ENCODE results near the gene UNC5A.

Gene UNC5A

DNA sequence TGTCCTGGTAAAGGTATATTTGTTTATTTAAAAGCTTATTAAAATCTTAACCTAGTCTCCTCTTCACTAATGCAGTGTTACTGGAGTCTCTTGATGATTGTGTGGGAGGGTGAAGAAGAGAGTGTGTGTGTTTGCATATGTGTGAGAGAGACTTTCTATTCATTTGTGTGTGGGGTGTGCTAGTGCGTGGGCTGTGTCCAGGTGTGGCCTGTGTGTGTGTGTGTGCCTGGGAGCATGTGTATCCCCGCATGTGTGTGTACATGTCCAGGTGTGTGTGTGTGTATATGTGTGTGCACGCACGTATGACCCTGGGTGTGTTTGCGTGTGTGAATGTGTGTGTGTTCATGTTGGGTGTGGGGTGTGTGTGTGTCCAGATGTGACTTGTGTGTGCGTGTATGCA is 10.3 kb upstream of the UNC5A start:
- DNase-seq, result no peak

GRCh38 chr5:176802116-176802784 is 8.1 kb upstream of the UNC5A start:
- no peak for DNase-seq

DNA sequence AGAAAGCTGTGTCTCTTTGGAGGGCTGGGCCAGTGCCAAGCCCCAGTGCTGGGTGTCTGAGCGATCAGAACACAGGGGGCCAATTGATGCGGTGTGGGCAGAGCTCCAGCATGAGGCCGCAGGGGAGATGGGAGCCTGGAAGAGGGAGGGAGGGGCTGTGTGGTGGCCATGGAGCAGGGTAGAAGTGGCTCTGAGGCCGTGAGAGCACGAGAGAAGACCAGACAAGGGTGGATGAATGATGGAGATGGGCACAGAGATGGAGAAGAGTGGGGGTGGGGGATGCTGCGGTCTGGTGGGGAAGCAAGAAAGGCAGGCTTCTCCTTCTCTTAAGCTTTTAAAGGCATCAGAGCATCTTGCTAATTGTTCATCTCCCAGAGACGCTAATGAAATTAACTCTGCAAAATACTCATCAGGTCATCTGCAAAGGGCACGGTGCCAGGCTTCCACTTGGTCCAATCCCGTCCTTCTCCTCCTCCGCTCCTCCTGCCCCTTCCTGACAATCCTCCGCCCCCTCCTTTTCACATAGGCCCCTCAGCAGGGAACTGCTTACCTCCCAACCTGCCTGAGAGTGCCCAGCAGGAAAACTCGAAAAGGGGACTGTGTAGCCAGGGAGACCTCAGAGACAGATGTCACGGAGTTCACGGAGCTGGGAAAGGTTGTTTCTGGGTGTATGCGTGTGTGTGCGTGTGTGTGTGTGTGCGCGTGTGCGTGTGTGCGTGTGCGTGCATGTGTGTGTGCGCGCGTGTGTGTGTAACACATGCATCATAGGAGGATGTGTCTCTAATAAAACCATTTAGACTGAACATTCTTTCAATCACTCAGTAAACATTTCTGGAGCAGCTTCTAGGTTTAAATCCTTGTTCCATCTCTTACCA is 7.1 kb upstream of the UNC5A start:
- DNase-seq, result no peak

GRCh38 chr5:176803943-176804498 is 6.3 kb upstream of the UNC5A start:
- peak in 2 of 4 experiments; percentile 44 to 51 for DNase-seq

GRCh38 chr5:176806137-176806536 is 4.2 kb upstream of the UNC5A start:
- peak in 2 of 4 experiments; percentile 26 to 41 for DNase-seq

- no peak for DNase-seq
These were observed 747 bp upstream of the UNC5A start for GRCh38 chr5:176809544-176810080.

DNA sequence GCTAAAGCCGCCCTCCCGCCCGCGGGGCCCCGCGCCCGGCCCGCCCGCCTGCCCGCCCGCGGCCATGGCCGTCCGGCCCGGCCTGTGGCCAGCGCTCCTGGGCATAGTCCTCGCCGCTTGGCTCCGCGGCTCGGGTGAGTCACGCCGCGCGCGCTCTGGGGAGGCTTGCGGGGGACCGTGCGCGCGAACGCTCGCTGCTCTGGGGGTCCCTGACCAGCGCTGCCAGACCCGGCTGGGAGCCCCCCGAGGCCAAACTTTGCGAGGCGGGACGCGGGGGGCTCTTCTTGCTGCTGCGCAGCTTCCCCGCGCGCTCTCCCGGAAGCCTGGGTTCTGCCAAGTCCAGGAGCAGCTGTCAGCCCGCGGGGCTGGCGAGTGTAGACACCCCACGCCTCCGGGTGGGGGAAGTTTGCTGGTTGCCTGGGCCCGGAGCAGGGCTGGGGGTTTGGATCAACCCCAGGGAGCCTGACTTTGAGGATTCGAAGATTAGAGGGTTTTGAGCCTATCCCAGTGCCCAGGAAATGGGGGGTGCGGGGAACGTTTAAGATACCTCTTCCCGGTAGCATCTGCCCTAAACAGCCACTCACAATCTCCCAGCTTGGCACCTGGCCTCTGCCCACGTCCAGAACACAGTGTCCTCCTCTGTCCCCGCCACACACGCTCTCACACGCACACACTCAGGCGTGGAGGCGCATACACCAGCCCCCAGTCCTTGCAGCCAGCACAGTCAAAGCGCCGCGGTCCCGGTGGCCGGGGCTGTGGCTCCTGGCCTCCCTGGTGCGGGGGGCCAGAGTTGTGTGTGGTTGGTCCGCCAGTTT is 535 bp downstream of the UNC5A start:
- DNase-seq, result peak in 1 of 4 experiments; percentile 6

DNA sequence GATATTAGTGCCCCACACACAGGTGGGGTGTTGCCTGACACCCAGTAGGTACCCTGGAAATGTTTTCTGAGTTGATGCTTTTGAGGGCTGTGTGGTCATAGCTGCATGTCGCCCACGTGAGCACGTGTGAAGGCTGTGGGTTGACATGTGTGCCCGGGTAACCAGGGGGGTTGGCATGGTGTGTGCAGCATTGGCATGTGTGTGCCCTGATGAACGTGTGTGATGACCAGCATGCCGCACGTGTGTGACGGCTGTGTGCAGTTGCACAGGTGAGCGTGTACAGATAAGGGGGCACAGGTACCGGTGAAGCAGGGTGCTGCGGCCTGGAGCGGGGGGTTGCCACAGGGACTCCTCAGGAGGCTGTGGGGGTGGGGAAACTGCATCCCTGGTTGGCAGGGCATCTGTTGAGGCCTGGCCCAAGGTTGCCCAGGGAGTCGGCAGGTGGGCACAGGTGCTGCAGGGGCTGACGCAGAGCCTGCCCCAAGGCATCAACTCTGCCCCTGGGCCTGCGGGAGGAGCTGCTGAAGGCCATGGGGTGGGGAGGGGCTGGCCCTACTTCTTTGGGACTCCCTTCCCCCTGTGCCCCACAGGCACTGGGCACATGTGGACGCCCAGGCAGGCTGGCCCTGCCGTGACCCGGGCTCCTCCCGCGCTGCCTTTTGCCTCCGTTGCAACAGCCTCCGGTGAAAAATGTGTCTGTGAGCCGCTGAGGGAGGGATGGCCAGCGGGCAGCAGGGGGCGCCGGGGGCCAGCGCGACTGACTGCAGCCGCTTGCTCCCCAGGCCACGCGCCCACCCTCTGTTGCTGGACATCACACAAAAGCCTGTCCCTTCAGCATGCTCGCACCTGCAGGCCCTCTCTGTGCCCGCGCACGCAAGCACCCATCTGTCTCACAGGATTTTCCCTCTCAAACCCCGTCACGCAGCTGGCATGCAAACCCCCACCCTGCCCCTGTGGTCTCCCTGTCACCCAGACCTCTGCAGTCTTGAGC is 2.2 kb downstream of the UNC5A start:
- peak; percentile 23 to 56 (median 44) for DNase-seq

GRCh38 chr5:176813587-176814312 is 3.4 kb downstream of the UNC5A start:
- DNase-seq, result no peak

- no peak for DNase-seq
These were observed 3.9 kb downstream of the UNC5A start for GRCh38 chr5:176814313-176814685.

DNA sequence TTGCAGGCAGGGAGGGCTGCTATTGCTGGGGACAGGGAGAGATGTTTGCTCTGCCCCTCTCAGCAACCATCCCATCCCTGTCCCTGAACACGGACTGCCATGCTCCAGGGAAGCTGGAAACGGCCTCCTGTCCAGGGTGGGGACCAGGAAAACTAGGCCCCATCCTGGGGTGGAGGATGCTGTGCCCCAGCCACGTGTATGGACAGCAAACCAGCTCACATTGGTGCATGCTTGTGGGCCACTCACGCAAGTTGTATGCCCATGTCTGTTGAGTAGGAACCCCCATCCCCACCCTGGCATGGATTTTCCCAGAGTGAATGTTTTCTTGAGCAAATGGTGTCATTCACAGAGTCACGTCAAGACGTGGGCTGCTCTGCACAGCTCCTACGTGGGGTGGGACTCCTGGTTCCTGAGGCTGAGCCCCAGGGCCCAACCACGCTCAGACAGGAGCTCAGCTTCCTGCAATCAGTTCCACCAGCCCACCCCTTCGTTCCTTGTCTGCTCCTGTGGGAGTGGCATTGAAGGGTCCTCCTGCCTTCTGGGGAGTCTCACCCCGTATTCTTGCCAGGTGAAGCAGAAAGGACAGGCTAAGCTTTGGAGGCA is 4.6 kb downstream of the UNC5A start:
- no peak for DNase-seq

DNA sequence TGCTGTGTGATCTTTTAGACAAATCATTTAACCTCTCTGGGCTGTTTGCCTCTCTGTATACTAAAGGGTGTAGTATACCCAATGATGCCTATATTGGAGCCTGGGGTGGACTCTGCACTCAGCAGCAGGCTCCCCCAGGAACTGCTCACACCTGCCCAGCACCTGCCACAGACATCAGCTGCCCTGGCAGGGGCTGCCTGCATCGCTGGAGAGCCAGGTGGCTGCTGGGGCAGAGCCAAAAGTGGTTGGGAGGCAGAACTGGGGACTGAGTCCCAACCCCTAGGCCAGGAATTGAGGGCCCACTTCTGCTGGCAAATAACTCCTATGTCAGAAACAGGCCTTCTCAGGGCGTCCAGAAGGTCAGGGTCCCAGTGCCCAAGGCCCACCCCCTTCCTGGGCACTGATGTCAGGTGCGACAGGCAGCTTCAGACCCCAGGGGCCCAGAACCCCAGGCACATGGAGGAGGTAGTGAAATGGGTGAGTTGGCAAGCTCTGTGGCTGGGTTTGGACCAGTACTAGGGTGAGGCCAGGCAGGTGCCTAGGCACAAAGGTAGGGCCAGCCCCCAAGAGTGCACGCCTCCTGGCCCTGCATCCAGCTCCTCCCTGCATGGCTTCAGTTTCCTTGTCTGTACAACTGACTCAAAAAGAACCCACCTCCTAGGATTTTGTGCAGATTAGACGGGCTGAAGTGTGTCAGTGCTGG is 5.8 kb downstream of the UNC5A start:
- no peak for DNase-seq

- no peak for DNase-seq
These were observed 6.5 kb downstream of the UNC5A start for GRCh38 chr5:176816791-176817347.

- no peak for DNase-seq
These were observed 7.0 kb downstream of the UNC5A start for GRCh38 chr5:176817369-176817840.

DNA sequence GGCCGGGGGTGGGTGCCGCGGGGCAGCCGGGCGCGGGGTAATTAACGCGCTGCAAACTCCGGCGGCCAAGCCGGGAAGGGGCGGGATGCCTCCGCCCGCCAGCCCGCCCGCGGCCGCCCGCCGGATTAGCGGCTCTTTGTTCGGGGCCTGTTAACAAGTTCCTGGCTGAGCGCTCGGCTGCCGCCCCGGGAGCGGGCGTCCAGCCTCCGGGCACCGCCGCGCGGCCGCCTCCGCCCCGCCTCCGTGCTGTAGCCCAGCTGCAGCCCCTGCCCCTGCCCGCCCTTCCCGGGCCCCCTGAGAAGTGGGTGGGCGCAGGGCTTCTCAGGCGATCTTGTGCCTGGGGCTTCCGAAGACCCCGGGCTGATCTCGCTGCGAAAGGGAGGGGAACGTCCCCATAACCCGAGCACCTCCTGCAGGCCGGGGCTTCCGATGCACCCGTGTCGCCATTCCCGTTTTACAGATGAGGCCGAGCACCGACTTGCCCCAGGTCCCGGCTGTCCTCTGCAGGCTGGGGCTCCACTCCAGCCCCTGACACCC is 7.5 kb downstream of the UNC5A start:
- peak in 3 of 4 experiments; percentile 5 to 43 (median 31) for DNase-seq

GRCh38 chr5:176818391-176819098 is 8.2 kb downstream of the UNC5A start:
- DNase-seq, result peak in 1 of 4 experiments; percentile 19

- no peak for DNase-seq
These were observed 9.1 kb downstream of the UNC5A start for GRCh38 chr5:176819476-176819875.

DNA sequence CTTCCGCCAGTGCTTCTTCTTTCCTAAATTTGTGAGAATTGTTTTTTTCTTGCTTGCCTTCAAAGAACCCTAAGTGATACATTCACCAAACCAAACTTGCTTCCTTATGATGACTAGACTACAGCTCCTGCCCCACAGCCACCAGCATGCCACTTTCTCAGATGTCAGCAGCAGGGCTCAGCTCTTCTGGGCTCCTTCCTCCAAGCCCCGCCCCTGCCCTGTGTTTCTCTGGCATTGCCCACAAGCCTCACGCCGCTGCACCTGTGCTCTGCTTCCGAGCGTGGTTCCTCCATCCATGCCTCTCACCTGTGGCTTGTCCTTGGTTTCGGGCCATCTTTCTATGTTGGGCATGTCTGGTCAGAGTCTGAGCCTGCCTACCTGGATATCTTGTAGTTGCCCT is 10.6 kb downstream of the UNC5A start:
- no peak for DNase-seq

Measured in suppressor macrophage (primary cell).